ENCODE results near the gene PTTG1. TPM values are rescaled to one million over a fixed set of nuclear protein-coding genes. Genes with fewer than 3 reads are reported as not detected.

PTTG1 gene
- total and polyA plus RNA-seq, 9 of the 15 experiments (the other 6 are each of a cell fraction or from before 2014, with no cell fraction given) = 193 to 1,088 (median 349) TPM

DNA sequence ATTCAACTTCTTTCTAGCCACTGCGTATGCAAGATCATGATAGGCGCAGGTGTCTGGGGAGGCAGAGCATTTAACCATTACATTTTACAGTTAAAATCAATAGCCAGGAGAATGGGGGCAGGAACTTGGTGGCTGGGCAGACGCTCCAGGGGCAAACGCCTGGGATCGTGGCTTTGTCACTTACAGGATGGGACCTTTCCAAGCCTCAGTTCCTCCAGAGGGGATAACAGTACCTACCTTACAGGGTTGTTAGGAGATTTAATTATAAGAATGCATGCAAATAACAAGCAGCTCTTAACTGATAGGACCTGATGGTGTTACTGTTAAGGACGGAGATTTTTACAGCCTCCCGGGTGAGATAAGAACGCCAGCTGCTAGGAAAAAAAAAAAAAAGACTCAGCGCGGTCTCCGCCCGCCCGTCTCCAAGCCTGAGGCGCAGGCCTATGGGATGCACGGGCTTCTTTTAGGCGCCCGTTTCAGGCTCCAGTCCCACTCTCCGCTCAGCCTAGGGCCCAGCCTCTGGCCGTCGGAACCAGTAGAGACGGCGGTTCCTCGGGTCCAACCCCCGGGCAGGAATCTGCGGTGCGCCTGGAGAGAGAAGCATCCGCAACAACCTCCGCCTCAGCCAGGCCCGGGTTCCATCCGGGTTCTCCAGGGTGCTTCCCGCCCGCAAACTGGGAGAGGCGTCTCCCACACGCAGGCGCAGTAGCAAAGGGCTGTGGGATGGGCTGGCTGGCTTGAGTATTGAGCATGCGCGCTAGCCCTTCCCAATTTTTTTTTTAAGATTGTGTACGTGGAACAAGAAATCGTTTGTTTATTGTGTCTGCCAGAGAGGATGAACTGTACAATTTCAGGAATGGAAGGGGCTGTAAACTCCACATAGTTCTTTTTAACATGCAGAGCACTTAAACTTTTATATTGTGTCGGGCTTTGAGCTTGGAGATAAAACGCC, 22.0 kb upstream of the PTTG1 start, which contains the start of gene FAM200C (continued):
- TF ChIP-seq, protein P1, sequence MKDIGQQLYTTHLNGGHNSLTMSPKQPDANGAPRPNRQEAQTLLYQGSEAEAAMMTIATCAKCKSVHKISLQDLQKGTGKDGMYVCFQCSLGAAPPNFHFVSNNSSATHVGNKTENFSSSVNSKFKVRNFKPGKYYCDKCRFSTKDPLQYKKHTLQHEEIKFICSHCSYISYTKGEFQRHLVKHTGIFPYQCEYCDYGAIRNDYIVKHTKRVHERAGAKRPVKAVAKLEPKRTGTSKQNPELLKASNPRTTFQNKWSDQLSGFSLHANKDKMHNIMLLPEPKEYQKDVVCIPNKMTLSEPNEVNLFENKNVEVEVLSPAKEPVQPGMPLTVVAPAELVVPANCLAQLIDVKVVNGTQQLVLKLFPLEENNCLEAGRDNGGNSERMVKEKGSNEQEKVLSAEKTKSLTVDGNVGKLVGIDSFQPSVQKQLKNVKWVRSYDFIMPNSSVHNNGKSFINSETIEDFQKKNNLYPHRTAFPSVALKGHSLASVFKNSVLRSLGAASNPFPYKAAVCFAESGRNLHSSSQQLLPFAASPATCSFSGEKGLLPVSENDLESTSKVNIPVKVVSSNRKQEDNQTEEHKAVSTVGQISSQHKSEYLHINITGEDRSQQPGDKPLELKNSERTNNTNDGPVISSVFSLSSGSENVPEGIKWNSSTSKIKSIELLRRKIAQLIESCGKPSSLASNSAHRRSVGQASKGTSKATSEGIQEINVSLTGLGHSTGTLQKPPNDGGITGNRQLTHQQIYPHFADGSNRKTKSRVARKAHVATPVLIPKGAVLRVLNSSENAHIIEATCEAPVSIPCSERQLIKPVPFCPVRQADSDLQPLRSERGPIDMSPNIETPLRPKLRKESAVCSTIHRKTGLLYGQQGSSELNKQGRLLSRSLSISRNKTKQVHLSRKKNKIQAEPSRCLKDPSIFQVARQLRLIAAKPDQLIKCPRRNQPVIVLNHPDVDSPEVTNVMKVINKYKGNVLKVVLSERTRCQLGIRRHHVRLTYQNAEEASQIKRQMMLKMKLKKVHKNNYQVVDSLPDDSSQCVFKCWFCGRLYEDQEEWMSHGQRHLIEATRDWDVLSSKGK (CRISPR knock-in tag; IDR thresholded peaks at IDR 0.05) = no peak
- TF ChIP-seq TOE1 (IDR thresholded peaks at IDR 0.05; ENCODE audit: borderline replicate concordance) (no peak), TOE1 (CRISPR knock-in tag; IDR thresholded peaks at IDR 0.05; ENCODE audit: borderline replicate concordance, low read depth) (no peak), MEIS2 (IDR thresholded peaks at IDR 0.05; ENCODE audit: partially characterized antibody) (peak; percentile 56), YY1 (IDR thresholded peaks at IDR 0.05; ENCODE audit: borderline replicate concordance in 1 of 3, control insufficient read depth in 1 of 3, extremely low read depth in 1 of 3, insufficient read depth in 3 of 3, insufficient read length in 1 of 3, insufficient replicate concordance in 2 of 3, low read depth in 1 of 3, low read length in 2 of 3) (peak in 1 of 3 experiments; percentile 50), ZZZ3 (IDR thresholded peaks at IDR 0.05) (peak; percentile 96), DNMT1 (IDR thresholded peaks at IDR 0.05) (no peak), FOXK2 (conservative IDR thresholded peaks at IDR 0.05 in 1 of 2, IDR thresholded peaks at IDR 0.05 in 1 of 2; ENCODE audit: low read depth in 2 of 2) (peak in 1 of 2 experiments; percentile 18; a peak in 1 of 4 replicates), ETS2 (tag; IDR thresholded peaks at IDR 0.05; ENCODE audit: borderline replicate concordance, poor library complexity, severe bottlenecking) (no peak), SAFB (IDR thresholded peaks at IDR 0.05; ENCODE audit: borderline replicate concordance, low read depth, low read length) (no peak), TAL1 (IDR thresholded peaks at IDR 0.05) (peak; percentile 26; the same call in 1 of the 2 replicates), HEY1 (CRISPR knock-in tag; IDR thresholded peaks at IDR 0.05; ENCODE audit: borderline replicate concordance) (0 out of 2 replicates have a peak, but pooled peaks have one; percentile 13), NFIX (CRISPR knock-in tag; IDR thresholded peaks at IDR 0.05; ENCODE audit: low read depth) (no peak), POLR2G (IDR thresholded peaks at IDR 0.05; ENCODE audit: low read depth, low read length) (peak; percentile 94), KDM5B (IDR thresholded peaks at IDR 0.05; ENCODE audit: insufficient replicate concordance, low read depth, low read length) (peak; percentile 90)
- TF ChIP-seq, protein P2, sequence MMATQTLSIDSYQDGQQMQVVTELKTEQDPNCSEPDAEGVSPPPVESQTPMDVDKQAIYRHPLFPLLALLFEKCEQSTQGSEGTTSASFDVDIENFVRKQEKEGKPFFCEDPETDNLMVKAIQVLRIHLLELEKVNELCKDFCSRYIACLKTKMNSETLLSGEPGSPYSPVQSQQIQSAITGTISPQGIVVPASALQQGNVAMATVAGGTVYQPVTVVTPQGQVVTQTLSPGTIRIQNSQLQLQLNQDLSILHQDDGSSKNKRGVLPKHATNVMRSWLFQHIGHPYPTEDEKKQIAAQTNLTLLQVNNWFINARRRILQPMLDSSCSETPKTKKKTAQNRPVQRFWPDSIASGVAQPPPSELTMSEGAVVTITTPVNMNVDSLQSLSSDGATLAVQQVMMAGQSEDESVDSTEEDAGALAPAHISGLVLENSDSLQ (IDR thresholded peaks at IDR 0.05) = no peak

Measured in K562 (cell line).